GM19455 (cell line): ENCODE results near the gene CTNNA1.

Experiments used
- ATAC-seq: cut with Tn5 transposase; IDR thresholded peaks from one replicate; pipeline ENCODE4 v1.9.1; 2021; ENCODE audit not compliant: unreplicated experiment

The CTNNA1 gene

DNA sequence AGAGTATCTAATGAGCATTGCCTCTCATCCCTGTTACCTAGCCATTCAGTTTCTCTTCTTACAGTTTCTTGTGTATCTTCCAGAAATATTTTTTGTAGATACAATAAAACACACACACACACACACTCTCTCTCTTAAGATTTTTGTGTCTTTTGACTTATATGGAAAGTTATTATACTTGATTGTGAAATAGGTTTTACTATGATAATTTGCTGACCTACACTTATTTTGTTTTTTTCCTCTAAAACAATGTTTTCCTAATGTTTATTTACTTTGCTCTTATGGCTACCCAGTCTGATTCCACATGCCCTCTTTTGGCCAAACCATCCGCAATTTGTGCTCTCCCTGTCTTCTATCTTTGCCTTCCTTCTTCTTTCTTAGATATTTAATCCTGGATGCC, 96.7 kb downstream of the CTNNA1 start:
- ATAC-seq = no peak

- ATAC-seq = no peak
Observed at GRCh38 chr5:138850865-138851435, 97.7 kb downstream of the CTNNA1 start.

- no peak for ATAC-seq
Observed at GRCh38 chr5:138853132-138853531, 99.9 kb downstream of the CTNNA1 start.

DNA sequence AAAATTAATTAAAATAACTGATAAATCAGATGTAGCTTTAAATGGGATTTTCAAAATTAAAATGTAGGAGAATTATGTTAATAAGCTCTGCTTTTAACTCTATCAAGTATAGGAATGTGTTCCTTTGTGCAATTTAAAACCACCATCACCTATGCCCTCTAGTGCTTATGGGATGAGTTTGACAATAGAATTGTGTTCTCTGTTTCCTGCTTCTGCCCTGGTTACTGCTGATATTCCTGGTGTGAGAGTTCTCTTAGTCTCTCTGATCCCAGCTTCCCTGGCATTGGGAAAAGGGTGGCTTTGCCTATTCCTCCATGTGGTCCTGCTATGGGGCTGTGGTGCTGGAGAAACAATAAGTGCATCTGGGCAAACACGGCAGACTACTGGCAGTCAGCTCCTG, 113.8 kb downstream of the CTNNA1 start:
- ATAC-seq = no peak

DNA sequence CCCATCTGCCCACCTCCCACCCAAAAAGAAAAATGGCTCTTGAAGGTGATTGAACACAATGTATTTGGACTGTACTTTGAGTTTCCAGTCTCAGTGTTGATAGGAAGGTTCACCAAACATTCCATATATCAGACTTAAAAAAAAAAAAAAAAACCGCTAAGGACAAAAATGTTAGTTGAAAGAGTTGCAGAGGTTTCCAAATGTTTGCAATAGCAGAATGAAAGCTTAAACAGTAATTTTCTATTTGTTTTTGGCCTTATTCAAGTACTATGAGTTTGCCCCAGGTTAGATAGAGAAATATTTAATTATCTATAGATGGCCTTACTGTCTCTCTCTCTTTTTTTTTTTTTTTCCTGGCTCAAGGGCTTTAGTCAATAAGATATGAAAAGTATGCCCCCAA, 115.8 kb downstream of the CTNNA1 start:
- no peak for ATAC-seq

GRCh38 chr5:138869763-138870500, 116.7 kb downstream of the CTNNA1 start:
- ATAC-seq = no peak

GRCh38 chr5:138870611-138871010, 117.4 kb downstream of the CTNNA1 start:
- no peak for ATAC-seq

GRCh38 chr5:138872841-138873465, 119.7 kb downstream of the CTNNA1 start:
- ATAC-seq = no peak

DNA sequence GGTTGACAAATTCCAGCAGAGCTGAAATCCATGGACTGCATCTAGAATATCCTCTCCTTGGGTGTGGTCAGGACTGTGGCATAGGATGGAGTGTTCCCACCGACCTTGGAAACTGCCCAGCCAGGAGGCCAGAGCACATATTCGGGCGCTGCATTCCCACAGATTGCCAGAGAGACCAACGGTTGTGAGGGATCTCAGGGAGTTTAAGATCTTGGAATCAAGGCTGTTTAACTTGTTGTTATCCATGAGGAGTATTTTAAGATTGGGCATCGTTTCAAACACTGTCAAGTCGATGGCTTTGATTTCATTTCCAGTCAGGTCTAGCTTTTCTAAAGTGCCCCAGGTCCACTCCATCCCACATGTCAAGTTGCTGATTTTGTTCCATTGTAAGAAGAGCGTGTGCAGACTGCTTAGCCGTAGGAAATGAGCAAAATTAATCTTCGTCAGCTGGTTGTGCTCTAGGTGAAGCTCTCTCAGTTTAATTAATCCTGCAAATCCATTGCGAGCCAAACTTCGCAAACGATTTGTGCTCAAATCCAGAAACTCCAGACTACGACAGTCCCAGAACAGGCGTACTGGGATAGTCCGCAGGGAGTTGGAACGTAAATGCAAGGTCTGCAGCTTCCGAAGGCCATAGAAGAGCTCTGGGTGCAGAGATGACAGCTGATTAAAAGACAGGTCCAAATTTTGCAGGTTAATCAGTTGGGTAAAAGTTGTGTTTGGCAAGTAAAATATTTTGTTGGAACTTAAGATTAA, 120.4 kb downstream of the CTNNA1 start:
- no peak for ATAC-seq

DNA sequence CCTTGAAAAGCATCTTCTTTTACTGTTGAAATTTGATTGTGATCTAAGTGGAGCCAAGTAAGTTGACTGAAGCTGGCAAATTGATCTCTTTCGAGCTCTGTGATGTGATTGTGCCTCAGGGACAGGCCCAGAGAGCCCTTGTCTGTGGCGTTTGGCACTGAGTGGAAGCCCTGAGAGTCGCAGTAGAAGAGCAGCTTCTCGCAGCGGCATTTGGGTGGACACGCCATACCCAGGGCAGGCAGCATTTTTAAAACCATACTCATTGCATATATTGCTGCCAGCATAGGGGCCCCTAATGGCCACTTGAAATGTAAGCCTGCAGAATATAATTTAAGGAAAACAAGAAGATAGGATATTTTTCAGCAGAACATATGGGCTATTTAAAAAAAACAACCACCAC, 121.0 kb downstream of the CTNNA1 start:
- no peak for ATAC-seq

DNA sequence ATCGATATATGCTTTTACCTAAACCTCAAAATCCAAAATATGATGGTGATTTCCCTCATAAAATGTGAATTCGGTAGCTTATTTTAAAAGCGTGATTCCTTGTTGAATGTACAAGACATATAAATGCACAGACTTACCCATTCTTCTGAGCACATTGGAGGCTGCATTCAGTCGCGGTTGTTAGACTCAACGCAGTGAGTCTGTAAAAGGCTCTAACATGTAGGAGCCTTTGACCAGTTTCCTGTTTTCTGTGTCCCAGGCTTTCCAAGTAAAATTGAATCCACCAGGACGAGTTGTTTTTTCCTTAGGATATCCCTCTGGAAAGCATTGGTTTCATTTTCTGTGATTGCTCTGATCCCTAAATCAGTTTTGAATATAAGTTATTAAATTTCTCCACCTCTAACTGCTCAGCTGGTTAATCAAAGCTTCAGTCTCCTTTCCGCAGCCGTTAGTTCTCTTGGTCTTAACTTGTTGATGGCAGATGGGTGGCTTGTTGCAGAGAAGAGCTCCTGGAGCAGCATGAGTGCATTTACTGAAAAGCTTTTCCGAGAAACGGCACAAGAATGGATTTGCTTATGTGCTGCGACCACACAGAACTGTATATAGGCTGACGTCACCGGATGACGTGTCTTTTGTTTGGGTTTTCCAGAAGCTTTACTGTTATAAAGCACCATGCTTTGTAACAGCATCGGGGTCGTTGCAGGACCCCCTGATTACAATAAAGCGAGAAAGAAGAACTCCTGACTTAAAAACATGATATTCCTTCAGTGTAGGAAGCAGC, 121.7 kb downstream of the CTNNA1 start, which contains the start of gene LRRTM2:
TSS of gene LRRTM2 (minus strand) at position 565 of the 781 bp plus-strand sequence. CDS start at position 141, 424 bp downstream.
- no peak for ATAC-seq

DNA sequence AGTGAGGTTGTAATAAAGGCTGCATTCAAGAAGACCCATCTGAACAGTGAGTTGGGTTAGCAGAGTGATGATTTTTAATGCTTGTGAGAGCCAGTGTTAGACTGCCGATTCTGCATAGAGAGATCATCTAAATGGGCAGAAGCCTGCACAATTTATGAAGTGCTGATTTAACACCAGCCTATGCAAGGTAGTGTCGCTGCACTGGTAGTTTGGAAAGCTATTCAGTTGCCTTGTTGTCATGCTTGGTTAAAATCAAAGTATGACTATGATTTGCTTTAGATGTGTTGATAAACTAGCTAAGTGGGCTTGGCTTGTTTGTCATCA, 122.3 kb downstream of the CTNNA1 start:
- ATAC-seq = no peak

- ATAC-seq = no peak
Observed at GRCh38 chr5:138875946-138876345, 122.7 kb downstream of the CTNNA1 start.

DNA sequence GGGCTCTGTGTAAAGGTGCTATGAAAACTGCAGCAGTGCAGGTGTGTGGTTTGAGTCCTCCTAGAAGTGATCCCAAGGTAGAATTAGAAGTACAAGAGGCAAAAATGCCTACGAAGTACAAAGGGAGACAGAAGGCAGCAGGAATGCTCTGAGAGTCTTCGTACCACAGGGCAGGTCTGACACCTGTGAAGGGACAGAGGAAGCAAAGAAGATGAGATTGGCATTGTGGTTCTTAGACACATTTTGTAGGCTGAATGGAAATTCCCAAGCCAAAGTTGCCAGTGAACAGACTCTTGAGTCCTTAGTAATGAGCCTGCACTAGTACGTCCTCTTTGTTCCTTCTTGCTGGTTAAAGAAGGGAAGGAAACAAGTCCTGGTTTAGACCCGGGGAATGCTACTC, 123.6 kb downstream of the CTNNA1 start:
- no peak for ATAC-seq

GRCh38 chr5:138878437-138879235, 125.4 kb downstream of the CTNNA1 start:
- no peak for ATAC-seq

DNA sequence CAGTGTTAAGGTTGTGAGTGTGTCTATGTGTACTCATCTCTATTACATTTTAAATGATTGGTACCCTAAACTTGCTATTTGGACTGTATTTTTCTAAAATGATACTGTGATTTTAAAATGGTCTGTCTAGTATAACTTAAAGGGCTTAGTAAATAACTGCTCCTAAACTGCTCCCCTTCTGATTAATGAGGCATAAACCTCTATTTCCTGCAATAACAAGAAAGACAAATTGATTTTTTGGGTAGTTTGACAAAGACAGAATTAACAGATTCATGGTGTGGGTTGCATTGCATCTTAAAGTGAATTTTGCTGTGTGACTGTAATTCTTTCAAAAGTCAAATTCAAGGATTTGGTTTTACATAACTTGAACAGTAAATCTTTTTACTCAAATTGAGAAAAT, 130.0 kb downstream of the CTNNA1 start:
- no peak for ATAC-seq

DNA sequence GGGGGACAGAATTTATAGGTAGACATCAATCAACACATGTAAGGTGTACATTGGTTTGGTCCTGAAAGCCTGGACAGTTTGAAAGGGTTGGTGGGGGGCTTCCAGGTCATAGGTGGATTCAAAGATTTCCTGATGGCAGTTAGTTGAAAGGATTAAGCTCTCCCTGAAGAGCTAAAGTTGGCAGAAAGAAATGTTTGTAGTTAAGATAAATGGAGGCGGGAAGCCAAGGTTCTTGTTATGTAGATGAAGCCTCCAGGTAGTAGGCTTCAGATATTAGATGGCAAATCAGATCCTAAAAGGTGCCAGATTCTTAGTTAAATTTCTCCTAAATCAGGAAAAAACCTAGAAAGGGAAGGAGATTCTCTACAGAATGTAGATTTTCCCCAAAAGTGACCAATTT, 130.9 kb downstream of the CTNNA1 start:
- no peak for ATAC-seq

DNA sequence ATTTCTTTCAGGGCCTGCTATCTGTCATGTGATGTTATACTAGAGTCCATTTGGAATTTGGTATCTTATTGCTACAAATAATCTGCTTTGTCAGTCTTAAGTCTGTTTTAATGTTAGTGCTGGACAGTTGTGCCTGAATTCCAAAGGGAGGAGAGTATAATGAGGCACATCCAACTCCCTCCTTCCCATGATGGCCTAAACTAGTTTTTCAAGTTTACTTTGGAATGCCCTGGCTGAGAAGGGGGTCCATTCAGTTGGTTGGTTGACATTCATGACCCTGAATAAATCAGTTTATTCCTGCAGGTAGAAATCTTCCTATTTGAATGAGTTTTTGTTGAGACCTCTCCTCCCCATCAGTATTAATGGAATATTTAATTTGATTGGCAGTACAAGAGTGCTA, 131.3 kb downstream of the CTNNA1 start:
- ATAC-seq = no peak

GRCh38 chr5:138889994-138890393, 136.8 kb downstream of the CTNNA1 start:
- no peak for ATAC-seq

GRCh38 chr5:138890644-138891043, 137.4 kb downstream of the CTNNA1 start:
- no peak for ATAC-seq
